ENCODE measurements around the gene TCF4. TPM values are rescaled to one million over a fixed set of nuclear protein-coding genes. Genes with fewer than 3 reads are reported as not detected.

The TCF4 gene
- total RNA-seq, 2 donors from 2014 or later: 31.6 to 34.0 TPM

- ATAC-seq (no peak), DNase-seq (no peak)
- no peaks in the 10 kb centered on the region for H3K36me3 ChIP-seq (replicated peaks in 1 of 2; ENCODE audit: insufficient read depth in 1 of 2, low read depth in 2 of 2)
- 61 to 63% methylated on average over 3 of the region's 3 CpGs for WGBS, 2 donors
- TF ChIP-seq, protein P1, sequence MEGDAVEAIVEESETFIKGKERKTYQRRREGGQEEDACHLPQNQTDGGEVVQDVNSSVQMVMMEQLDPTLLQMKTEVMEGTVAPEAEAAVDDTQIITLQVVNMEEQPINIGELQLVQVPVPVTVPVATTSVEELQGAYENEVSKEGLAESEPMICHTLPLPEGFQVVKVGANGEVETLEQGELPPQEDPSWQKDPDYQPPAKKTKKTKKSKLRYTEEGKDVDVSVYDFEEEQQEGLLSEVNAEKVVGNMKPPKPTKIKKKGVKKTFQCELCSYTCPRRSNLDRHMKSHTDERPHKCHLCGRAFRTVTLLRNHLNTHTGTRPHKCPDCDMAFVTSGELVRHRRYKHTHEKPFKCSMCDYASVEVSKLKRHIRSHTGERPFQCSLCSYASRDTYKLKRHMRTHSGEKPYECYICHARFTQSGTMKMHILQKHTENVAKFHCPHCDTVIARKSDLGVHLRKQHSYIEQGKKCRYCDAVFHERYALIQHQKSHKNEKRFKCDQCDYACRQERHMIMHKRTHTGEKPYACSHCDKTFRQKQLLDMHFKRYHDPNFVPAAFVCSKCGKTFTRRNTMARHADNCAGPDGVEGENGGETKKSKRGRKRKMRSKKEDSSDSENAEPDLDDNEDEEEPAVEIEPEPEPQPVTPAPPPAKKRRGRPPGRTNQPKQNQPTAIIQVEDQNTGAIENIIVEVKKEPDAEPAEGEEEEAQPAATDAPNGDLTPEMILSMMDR (IDR thresholded peaks at IDR 0.05): no peak
- TF ChIP-seq POLR2A (IDR thresholded peaks at IDR 0.05): no peak
- no peak overlapping the region for H3K27ac ChIP-seq
- H3K9me3 ChIP-seq: no peaks in the 10 kb centered on the region
- no peaks in the 10 kb centered on the region for H3K27me3 ChIP-seq
- H3K4me1 ChIP-seq: no peaks in the 10 kb centered on the region
- intact Hi-C loops (cut with DNase I): no loop called here
- no peak overlapping the region for H3K4me3 ChIP-seq
These were observed 53.4 kb downstream of the TCF4 start for GRCh38 chr18:55534547-55534946.

DNA sequence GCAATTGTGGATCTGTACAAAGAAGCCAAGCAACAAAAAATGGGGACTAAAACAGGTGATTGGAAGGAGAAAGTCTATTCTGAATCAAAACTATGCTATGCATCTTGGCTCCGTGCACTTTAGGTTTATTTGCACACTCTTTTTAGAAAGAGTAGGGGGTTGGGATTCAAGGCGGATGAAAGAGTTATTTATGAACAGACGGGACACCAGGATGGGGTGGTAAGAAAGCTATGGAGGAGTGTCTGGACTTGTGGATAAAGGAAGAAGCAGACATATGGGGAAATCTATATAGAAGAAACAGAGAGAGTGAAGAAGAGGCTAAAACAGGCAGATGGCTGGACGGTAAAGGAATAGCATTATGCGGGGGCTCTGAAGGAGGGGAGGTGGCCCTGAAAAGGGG is 57.8 kb downstream of the TCF4 start:
- Histone ChIP-seq H3K4me3 (no peak overlapping the region), H3K9me3 (no peaks in the 10 kb centered on the region), H3K27ac (no peak overlapping the region), H3K4me1 (no peaks in the 10 kb centered on the region), H3K27me3 (no peaks in the 10 kb centered on the region), H3K36me3 (replicated peaks in 1 of 2; ENCODE audit: insufficient read depth in 1 of 2, low read depth in 2 of 2) (no peaks in the 10 kb centered on the region)
- 81 to 87% methylated on average over 5 of the region's 5 CpGs for WGBS, 2 donors
- TF ChIP-seq, protein P1 (IDR thresholded peaks at IDR 0.05): no peak
- DNase-seq (no peak), ATAC-seq (no peak)
- intact Hi-C loops (cut with DNase I): no loop called here

- no peak for TF ChIP-seq POLR2A (IDR thresholded peaks at IDR 0.05)
- TF ChIP-seq, protein P1 (IDR thresholded peaks at IDR 0.05): no peak
- H3K36me3 ChIP-seq (replicated peaks in 1 of 2; ENCODE audit: insufficient read depth in 1 of 2, low read depth in 2 of 2): no peaks in the 10 kb centered on the region
These were observed 58.4 kb downstream of the TCF4 start for GRCh38 chr18:55529581-55529980.

GRCh38 chr18:55525845-55526244 is 62.1 kb downstream of the TCF4 start:
- intact Hi-C loops (cut with DNase I): no loop called here
- Histone ChIP-seq H3K9me3 (no peaks in the 10 kb centered on the region), H3K36me3 (replicated peaks in 1 of 2; ENCODE audit: insufficient read depth in 1 of 2, low read depth in 2 of 2) (no peaks in the 10 kb centered on the region), H3K27ac (no peak overlapping the region), H3K27me3 (no peaks in the 10 kb centered on the region), H3K4me3 (no peak overlapping the region), H3K4me1 (no peaks in the 10 kb centered on the region)
- ATAC-seq: no peak
- no peak for DNase-seq
- TF ChIP-seq POLR2A (IDR thresholded peaks at IDR 0.05): no peak
- TF ChIP-seq, protein P1 (IDR thresholded peaks at IDR 0.05): no peak

More at GRCh38 chr18:55529581-55529980, 58.4 kb downstream of the TCF4 start:
- Histone ChIP-seq H3K27me3 (no peaks in the 10 kb centered on the region), H3K4me1 (no peaks in the 10 kb centered on the region), H3K27ac (no peak overlapping the region), H3K4me3 (no peak overlapping the region), H3K9me3 (no peaks in the 10 kb centered on the region)
- WGBS, 2 donors: 44 to 55% methylated on average over 4 of the region's 4 CpGs
- ATAC-seq (no peak), DNase-seq (no peak)
- intact Hi-C loops (cut with DNase I): no loop called here

- H3K9me3 ChIP-seq: no peaks in the 10 kb centered on the region
- DNase-seq (no peak), ATAC-seq (no peak)
- no peaks in the 10 kb centered on the region for H3K36me3 ChIP-seq (replicated peaks in 1 of 2; ENCODE audit: insufficient read depth in 1 of 2, low read depth in 2 of 2)
- no peak overlapping the region for H3K27ac ChIP-seq
- TF ChIP-seq POLR2A (IDR thresholded peaks at IDR 0.05): no peak
- TF ChIP-seq, protein P1 (IDR thresholded peaks at IDR 0.05): no peak
- intact Hi-C loops (cut with DNase I): no loop called here
- no peak overlapping the region for H3K4me3 ChIP-seq
- no peaks in the 10 kb centered on the region for H3K4me1 ChIP-seq
- no peaks in the 10 kb centered on the region for H3K27me3 ChIP-seq
These were observed 63.5 kb downstream of the TCF4 start for GRCh38 chr18:55524353-55525073.
